ENCODE data around the gene ARHGEF25.
"Not testable (repeated sequence)": the region's sequence is repeated elsewhere in the genome, so short reads cannot be mapped to it uniquely, and the experiment has no call there.

Gene ARHGEF25

GRCh38 chr12:57609781-57610553 is 1.3 kb upstream of the ARHGEF25 start:
- DNase-seq: no peak

GRCh38 chr12:57610554-57611107 is 604 bp upstream of the ARHGEF25 start:
- DNase-seq: no peak

DNA sequence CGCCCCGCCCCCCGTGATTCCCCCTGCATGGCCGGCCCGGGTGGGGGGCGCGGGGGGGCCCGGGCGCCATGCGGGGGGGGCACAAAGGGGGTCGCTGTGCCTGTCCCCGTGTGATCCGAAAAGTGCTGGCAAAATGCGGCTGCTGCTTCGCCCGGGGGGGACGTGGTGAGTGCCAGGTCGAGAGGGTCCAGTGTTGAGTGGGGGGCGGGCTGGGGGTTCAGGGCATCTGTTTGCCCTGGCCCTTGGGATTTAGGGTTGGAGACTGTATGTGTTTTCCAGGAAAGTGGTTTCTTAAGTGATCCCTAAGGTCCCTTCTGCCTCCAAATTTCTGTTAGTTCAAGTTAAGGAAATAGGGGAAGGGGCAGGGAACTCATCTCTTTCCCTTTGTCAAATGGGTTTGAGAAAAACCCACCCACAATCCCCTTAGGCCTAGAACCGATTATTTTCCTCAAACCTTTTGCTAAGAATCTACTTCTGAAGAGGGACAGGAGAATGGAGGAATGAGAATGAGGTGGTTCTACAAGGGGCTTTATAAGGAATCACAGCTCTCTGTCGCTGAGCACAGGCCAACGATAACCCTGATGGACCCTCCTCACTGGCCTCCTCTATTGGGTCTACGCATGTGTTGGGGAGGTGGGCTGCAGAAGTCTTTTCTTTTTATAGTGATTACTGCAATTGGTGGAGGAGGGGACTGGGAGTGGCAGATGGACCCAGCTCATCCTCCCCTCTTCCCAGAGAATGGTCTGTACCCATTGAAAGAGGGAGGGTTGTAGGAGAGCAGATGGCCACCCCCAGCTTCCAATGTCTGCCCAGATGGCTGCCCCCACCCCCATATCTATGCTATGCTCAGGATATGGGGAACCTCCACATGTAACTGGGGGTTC is 834 bp downstream of the ARHGEF25 start:
- DNase-seq: no peak

DNA sequence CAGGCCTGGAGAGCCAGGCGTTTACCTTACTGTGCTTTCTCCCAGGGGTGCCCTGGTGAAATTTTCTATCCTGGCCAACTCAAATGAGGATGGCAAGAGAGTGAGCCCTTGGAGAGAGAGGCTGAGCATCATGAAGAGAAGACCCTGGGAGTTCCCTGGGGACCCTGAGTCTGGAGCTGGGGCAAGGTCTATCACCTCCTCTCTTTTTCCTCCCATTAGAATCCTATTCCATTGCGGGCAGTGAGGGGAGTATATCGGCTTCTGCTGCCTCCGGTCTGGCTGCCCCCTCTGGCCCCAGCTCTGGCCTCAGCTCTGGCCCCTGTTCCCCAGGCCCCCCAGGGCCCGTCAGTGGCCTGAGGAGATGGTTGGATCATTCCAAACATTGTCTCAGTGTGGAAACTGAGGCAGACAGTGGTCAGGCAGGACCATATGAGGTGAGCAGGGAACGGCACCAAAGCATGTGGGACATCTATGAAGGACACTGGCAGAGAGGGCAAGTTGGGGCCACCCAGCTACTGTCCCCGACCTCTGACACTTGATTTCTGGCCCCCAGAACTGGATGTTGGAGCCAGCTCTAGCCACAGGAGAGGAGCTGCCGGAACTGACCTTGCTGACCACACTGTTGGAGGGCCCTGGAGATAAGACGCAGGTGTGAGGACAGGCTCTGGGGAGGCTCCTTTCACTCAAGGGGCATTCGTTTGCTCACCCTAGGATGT is 1.6 kb downstream of the ARHGEF25 start:
- no peak for DNase-seq

DNA sequence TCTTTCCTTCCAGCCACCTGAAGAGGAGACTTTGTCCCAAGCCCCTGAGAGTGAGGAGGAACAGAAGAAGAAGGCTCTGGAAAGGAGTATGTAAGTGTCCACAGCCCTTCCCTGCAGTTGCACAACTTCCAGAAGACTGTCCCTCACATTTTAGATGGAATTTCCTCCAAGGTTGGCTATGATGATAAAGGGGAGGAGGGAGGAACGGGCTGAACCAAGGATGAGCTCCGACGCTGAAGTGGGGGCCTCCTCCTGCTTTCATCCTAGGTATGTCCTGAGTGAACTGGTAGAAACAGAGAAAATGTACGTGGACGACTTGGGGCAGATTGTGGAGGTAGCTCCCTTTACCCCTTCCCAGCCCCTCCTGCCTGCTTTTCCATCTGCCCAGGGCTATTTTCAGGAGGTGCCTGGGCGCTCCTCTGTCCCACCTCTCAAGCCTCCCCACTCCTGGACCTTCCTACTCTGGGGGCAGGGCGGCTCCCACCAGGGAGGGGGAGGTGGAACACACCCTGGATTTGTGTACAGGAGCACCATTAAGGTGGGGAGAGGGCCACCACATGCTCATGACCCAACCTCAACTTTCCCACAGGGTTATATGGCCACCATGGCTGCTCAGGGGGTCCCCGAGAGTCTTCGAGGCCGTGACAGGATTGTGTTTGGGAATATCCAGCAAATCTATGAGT is 2.3 kb downstream of the ARHGEF25 start:
- no peak for DNase-seq

DNA sequence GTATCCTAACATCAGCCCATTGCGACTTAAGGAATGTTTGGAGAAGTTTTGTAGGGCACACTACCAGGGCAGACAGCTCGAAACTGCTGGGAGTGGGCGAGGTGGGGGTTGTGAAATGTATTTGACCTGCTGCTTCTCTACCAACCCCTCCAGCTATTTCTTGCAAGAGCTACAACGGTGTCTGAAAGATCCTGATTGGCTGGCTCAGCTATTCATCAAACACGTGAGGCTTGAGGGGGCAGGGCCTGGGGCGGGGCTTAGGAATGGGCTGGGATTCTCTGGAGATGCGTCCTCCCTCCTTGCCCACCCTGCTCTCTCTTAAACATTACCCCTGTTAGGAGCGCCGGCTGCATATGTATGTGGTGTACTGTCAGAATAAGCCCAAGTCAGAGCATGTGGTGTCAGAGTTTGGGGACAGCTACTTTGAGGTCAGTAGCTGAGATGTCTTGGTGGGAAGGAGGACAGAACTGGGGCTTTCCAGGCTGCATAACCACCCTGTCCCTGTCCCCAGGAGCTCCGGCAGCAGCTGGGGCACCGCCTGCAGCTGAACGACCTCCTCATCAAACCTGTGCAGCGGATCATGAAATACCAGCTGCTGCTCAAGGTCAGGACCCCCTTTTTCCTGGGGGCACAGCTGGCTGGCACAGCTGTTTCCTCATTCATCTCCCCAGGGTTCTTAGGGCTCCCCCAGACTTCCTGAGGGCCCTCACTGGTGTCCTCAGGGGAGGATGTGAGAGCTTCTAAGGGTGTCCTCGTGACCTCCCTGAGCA is 3.1 kb downstream of the ARHGEF25 start:
- DNase-seq: peak; percentile 27

GRCh38 chr12:57614948-57615500 is 3.8 kb downstream of the ARHGEF25 start:
- DNase-seq: no peak

DNA sequence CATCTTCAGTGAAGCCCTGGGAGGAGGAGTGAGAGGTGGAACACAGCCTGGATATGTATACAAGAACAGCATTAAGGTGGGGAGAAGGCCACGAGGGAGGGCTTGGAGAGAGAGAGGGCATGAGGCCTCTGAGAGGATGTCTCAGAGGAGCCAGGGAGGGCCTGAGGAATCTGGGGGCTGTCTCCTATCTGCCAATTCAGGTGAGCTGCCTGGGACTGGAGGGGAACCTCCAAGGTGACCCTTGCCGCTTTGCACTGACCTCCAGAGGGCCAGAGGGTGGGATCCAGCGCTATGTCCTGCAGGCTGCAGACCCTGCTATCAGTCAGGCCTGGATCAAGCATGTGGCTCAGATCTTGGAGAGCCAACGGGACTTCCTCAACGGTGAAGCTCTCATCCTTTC is 4.4 kb downstream of the ARHGEF25 start:
- no peak for DNase-seq

DNA sequence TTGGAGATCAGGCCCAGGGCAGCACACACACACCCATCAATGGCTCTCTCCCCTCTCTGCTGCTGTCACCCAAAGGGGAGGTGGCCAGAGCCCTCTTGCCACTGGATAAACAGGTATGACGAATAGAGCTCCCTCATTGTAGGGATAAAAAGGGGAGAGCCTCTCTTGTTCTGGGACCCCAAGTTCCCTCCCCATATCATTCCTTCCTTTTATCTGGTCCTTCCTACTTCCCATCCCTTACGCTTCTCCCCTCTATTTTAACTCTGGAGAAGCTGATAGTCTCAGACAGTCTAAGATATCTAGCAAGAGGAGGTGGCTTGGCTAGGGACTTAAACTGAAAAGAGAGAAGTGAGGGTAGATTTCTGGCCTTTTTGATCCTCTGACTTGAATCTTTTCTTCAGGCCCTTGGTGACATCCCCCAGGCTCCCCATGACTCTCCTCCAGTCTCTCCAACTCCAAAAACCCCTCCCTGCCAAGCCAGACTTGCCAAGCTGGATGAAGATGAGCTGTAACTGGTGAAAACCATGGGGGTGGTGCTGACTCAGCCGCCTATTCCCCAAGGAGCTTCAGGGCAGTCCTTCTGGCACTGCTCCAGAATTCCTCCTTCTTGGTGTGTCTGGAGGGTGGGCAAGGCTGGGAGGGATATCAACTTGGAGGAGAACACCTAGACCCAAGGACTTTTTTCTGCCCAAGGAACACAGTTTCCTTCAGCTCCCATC is 5.3 kb downstream of the ARHGEF25 start:
- DNase-seq: peak; percentile 71

DNA sequence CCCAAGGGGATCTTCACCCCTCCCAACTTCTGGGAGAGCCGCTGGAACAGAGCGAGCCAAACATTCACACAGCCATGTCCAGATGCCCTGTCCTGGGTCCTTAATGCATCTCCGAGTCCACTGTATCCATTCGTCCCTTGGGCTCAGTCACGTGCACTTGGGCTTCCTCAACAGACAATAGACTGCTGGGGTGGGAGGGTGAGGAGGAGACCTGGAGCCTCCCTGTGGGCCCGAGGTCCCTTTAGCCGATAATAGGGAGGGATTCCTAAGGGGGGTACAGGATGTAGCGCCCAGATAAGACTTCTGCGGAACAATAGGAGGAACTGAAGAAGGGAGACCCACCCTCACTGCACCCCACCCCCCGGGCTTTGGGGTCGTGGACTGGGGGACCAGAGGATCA is 6.7 kb downstream of the ARHGEF25 start:
- no peak for DNase-seq

- DNase-seq: not testable (repeated sequence)
Observed at GRCh38 chr12:57618431-57618830, 7.2 kb downstream of the ARHGEF25 start.

DNA sequence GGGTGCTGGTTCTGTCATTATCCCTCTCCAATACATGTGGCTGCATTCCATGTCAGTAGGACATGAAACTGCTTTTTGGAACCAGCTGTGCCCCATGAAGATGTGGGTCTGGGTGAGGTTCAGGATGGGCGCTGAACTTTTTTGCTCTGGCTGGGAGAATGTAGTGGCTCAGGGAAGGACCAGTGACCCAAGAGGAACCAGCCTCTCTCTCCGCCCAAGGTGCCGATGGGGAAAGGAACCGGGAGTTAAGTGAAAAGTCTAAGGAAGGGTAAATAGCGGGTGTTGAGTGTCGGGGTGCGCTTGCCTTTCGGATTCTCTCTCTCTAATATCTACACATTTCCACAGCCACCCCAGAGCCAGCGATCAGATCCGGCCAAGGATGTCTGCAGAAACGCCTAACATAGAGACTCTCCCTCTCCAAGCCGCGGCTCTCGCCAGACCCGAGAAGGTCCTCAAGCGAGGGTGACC is 7.8 kb downstream of the ARHGEF25 start:
- no peak for DNase-seq

GRCh38 chr12:57619434-57620244 is 8.4 kb downstream of the ARHGEF25 start:
- DNase-seq: no peak

- no peak for DNase-seq
Observed at GRCh38 chr12:57620245-57620935, 9.2 kb downstream of the ARHGEF25 start.

DNA sequence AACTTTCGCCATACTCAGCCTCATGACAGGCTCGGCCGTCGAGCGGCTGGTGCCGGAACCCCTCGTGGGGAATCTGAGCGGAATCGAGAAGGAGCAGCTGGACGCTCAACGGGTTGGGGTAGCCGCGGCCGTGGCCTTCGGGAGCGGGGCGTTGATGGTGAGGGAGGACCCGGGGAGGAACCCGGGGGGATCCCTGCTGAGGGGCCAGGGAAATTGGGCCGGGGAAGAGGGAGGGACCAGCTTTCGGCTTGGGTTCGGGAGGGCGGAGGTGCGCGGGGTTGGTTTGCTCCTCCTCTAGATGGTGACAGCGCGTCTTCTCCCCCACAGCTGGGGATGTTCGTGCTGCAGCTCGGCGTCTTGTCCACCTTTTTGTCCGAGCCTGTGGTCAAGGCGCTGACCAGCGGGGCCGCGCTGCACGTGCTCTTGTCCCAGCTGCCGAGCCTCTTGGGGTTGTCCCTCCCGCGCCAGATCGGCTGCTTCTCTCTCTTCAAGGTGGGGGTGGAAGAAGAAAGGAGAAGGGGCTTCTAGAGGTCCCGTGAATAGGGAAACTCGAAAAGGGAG is 9.8 kb downstream of the ARHGEF25 start:
- DNase-seq: no peak

DNA sequence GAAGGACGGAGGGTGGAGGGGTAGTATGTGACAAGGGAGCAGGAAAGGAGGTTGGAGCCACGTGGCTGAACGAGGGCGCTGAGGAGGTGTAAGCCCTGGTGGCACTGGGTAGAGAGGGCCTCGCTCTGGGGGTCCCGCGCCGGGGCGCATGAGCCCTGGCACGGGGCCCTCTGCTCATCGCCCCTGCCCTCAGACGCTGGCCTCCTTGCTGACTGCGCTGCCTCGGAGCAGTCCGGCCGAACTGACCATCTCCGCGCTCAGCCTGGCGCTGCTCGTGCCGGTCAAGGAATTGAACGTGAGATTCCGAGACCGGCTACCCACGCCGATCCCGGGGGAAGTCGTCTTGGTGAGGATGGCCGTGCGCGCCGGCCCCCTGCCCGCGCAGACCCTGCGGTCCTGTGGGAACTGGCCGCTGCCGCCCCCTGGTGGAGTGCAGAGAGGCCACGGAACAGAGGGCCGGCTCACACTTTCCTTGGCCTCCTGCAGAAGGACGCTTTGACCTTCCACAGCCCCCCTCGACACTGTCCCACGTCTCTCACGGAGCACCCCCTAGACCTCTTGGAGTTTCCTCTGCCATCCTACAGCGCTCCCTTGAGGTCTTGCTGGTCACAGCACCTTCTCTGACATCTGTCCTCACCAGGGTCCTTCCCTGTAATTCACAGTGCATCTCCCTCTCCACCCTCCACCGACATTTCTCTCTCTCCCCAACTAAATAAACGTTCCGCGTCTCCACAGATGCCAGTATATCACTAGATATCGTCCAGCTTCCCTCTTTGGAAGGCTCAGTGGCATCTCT is 10.5 kb downstream of the ARHGEF25 start:
- DNase-seq: peak; percentile 28
